Uterus (tissue), 2 donors: ENCODE results near the gene SGTA.

Experiments used
- POLR2A ChIP-seq, 2 donors: fragments of 450-650 bp; IDR thresholded peaks; one replicate each; pipeline ENCODE4 v1.6.1; 2016; ENCODE audit warnings: antibody characterized with exemption in 2 of 2, mild to moderate bottlenecking in 1 of 2, moderate library complexity in 1 of 2
- TF ChIP-seq, protein P1 (sequence below), 4 experiments: fragments of 200-600 bp in 2 of 4; fragments of 450-650 bp in 2 of 4; sonication (generic) in 2 of 4; IDR thresholded peaks; one replicate each; pipeline ENCODE4 v1.5.1; 2016 to 2019; ENCODE audit warnings: antibody characterized with exemption in 4 of 4, mild to moderate bottlenecking in 2 of 4, moderate library complexity in 1 of 4

DNA sequence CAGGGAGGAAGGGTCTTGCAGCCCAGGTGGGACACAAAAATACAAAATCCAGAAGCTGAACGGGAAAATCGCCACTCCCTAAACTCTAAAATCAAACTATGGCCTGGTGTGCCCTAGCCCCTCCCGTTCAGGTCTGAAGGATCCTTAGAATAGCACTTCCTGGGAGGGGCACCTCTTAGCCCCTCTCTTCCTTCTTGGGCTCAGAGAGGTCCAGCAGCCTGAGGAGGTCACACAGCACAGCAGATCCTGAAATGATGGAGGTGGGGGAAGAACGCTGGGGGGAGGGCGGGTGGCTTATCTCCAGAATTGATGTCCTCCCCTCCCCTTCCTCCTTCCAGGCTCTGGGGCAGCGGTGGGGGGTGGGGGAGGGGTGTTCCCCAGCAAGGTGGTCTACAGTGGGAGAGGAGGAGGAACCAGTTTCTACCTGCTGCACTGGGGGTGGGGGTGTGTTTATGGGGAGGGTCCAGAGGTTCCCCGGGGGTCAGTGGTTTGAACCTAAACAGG lies 63.8 kb downstream of the SGTA start:
- TF ChIP-seq, protein P1, sequence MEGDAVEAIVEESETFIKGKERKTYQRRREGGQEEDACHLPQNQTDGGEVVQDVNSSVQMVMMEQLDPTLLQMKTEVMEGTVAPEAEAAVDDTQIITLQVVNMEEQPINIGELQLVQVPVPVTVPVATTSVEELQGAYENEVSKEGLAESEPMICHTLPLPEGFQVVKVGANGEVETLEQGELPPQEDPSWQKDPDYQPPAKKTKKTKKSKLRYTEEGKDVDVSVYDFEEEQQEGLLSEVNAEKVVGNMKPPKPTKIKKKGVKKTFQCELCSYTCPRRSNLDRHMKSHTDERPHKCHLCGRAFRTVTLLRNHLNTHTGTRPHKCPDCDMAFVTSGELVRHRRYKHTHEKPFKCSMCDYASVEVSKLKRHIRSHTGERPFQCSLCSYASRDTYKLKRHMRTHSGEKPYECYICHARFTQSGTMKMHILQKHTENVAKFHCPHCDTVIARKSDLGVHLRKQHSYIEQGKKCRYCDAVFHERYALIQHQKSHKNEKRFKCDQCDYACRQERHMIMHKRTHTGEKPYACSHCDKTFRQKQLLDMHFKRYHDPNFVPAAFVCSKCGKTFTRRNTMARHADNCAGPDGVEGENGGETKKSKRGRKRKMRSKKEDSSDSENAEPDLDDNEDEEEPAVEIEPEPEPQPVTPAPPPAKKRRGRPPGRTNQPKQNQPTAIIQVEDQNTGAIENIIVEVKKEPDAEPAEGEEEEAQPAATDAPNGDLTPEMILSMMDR (IDR thresholded peaks at IDR 0.05), result no peak
- no peak for TF ChIP-seq POLR2A (IDR thresholded peaks at IDR 0.05)
